CD14-positive monocyte (primary cell): ENCODE results near the gene HEYL. TPM values are rescaled to one million over a fixed set of nuclear protein-coding genes. Genes with fewer than 3 reads are reported as not detected.

Experiments
- DNase-seq, 3 donors: peaks; one replicate each; pipeline ENCODE4 v3.0.0-alpha.2; 2011 to 2022
- H2AFZ ChIP-seq: 2 replicates; pipeline ENCODE4 v1.6.0; 2012; ENCODE audit warnings: mild to moderate bottlenecking, low read depth, low read length, inconsistent platforms; ENCODE audit not compliant: insufficient read depth, poor library complexity, severe bottlenecking
- H3K27ac ChIP-seq, 2 donors: 1 replicate in 1 of 2; 2 replicates in 1 of 2; pipeline ENCODE4 v1.5.1; 2012 to 2013; ENCODE audit warnings: low read length in 2 of 2, control low read depth in 1 of 2, inconsistent platforms in 1 of 2, low read depth in 1 of 2, mild to moderate bottlenecking in 1 of 2
- H3K27me3 ChIP-seq, 2 donors: one replicate each; pipeline versions ENCODE4 v1.6.0 to v1.6.1; 2011 to 2013; ENCODE audit warnings: low read length in 2 of 2; ENCODE audit not compliant: control insufficient read depth in 2 of 2, insufficient read depth in 2 of 2
- H3K36me3 ChIP-seq, 2 donors: replicated peaks in 1 of 2; 1 replicate in 1 of 2; 2 replicates in 1 of 2; pipeline versions ENCODE4 v1.5.1 to v1.6.1; 2012 to 2013; ENCODE audit warnings: low read length in 2 of 2, control low read depth in 1 of 2, inconsistent platforms in 1 of 2, mild to moderate bottlenecking in 1 of 2; ENCODE audit not compliant: insufficient read depth in 2 of 2, control insufficient read depth in 1 of 2
- H3K4me1 ChIP-seq, 2 donors: 1 replicate in 1 of 2; 2 replicates in 1 of 2; pipeline versions ENCODE4 v1.5.1 to v1.6.1; 2012 to 2013; ENCODE audit warnings: low read length in 2 of 2, control low read depth in 1 of 2, inconsistent platforms in 1 of 2, mild to moderate bottlenecking in 1 of 2, moderate library complexity in 1 of 2; ENCODE audit not compliant: insufficient read depth in 2 of 2, control insufficient read depth in 1 of 2
- H3K4me2 ChIP-seq: replicated peaks from 2 replicates; pipeline ENCODE3; 2012; ENCODE audit warnings: low read length, moderate library complexity, mild to moderate bottlenecking; ENCODE audit not compliant: poor library complexity, severe bottlenecking; ENCODE audit errors: extremely low read depth
- H3K4me3 ChIP-seq, 3 experiments: fragments of 200-600 bp in 1 of 3; sonication (generic) in 1 of 3; replicated peaks in 1 of 3; 1 replicate in 2 of 3; 2 replicates in 1 of 3; pipeline ENCODE4 v1.5.1; 2011 to 2013; ENCODE audit warnings: low read length in 3 of 3, mild to moderate bottlenecking in 3 of 3, control low read depth in 2 of 3, low read depth in 2 of 3, inconsistent platforms in 1 of 3, moderate library complexity in 1 of 3
- H3K79me2 ChIP-seq: 2 replicates; pipeline ENCODE4 v1.6.0; 2012; ENCODE audit warnings: mild to moderate bottlenecking, control low read depth, inconsistent platforms, low read length, moderate library complexity; ENCODE audit not compliant: insufficient read depth
- H3K9ac ChIP-seq: 2 replicates; pipeline ENCODE4 v1.6.0; 2017; ENCODE audit warnings: low read length, mild to moderate bottlenecking; ENCODE audit not compliant: insufficient read depth, poor library complexity, severe bottlenecking
- H3K9me3 ChIP-seq, 2 donors: replicated peaks in 1 of 2; 1 replicate in 1 of 2; 2 replicates in 1 of 2; pipeline versions ENCODE4 v1.5.1 to v1.6.1; 2012 to 2013; ENCODE audit warnings: low read length in 2 of 2, control low read depth in 1 of 2; ENCODE audit not compliant: control insufficient read depth in 1 of 2, insufficient read depth in 1 of 2
- H4K20me1 ChIP-seq: 2 replicates; pipeline ENCODE4 v1.6.0; 2012; ENCODE audit warnings: mild to moderate bottlenecking, low read length, control low read depth, moderate library complexity; ENCODE audit not compliant: insufficient read depth
- H3K27ac Mint-ChIP-seq, 7 donors: one replicate each; pipeline ENCODE4 v1.8.0; 2020; ENCODE audit warnings: mild to moderate bottlenecking in 7 of 7, mixed read lengths in 7 of 7, moderate library complexity in 6 of 7, inconsistent platforms in 2 of 7
- H3K27me3 Mint-ChIP-seq, 3 donors: one replicate each; pipeline ENCODE4 v1.8.0; 2021 to 2022; ENCODE audit warnings: low read depth in 3 of 3, mild to moderate bottlenecking in 3 of 3, mixed read lengths in 3 of 3, moderate library complexity in 3 of 3, inconsistent platforms in 1 of 3
- H3K36me3 Mint-ChIP-seq, 2 donors: one replicate each; pipeline ENCODE4 v1.8.0; 2020; ENCODE audit warnings: mixed read lengths in 2 of 2, inconsistent platforms in 1 of 2, mild to moderate bottlenecking in 1 of 2
- H3K4me1 Mint-ChIP-seq: one replicate; pipeline ENCODE4 v1.8.0; 2020; ENCODE audit warnings: mild to moderate bottlenecking, mixed read lengths
- H3K4me3 Mint-ChIP-seq, 2 donors: one replicate each; pipeline ENCODE4 v1.8.0; 2020; ENCODE audit warnings: mild to moderate bottlenecking in 2 of 2, mixed read lengths in 2 of 2, moderate library complexity in 1 of 2
- H3K9me3 Mint-ChIP-seq, 7 donors: one replicate each; pipeline ENCODE4 v1.8.0; 2020 to 2022; ENCODE audit warnings: mixed read lengths in 7 of 7, mild to moderate bottlenecking in 6 of 7, moderate library complexity in 6 of 7, inconsistent platforms in 2 of 7
- CTCF ChIP-seq: fragments of 200-600 bp; IDR thresholded peaks from one replicate; pipeline ENCODE4 v1.8.0; 2022; ENCODE audit warnings: antibody characterized with exemption, mild to moderate bottlenecking
- WGBS: methylation state at CpG from one replicate; pipeline ENCODE4 v1.1.5; 2013; ENCODE audit warnings: missing lambda C conversion rate; ENCODE audit not compliant: insufficient coverage; 5-methylcytosine and 5-hydroxymethylcytosine counted together
- intact Hi-C, 2 donors: fragments of 100-400 bp; cut with micrococcal nuclease; formaldehyde crosslinking; loops; one replicate each; pipeline versions ENCODE4 v1.15.0 to v1.15.1; 2023
- polyA plus RNA-seq, 3 donors: library from polyadenylated mRNA; depleted of rRNA in 1 of 3; unstranded in 2 of 3; stranded (reverse) in 1 of 3; fragments of 300-500 nt in 2 of 3; fragments of >200 nt in 1 of 3; fragmentation: Illumina TruSeq in 2 of 3; gene quantifications; 1 replicate in 2 of 3; 2 replicates in 1 of 3; pipeline ENCODE4 v1.2.3, GENCODE V29; 2012 to 2021

The HEYL gene
- polyA plus RNA-seq, 3 donors: 0.04 to 0.15 (median 0.15) TPM

- no peaks in the 10 kb centered on the region for H4K20me1 ChIP-seq
- no peak overlapping the region for H3K27ac ChIP-seq
- no peak for TF ChIP-seq CTCF
- H3K36me3 ChIP-seq: no peaks in the 10 kb centered on the region
- no peak overlapping the region for H3K4me2 ChIP-seq
- H3K27me3 ChIP-seq: no peaks in the 10 kb centered on the region
- no peak overlapping the region for H3K27ac Mint-ChIP-seq
- H3K79me2 ChIP-seq: no peaks in the 10 kb centered on the region
- no peak for DNase-seq
- H3K9me3 Mint-ChIP-seq: peaks cover 4 to 11% (median 9%) of the 10 kb centered on the region in 7 donors
- H3K36me3 Mint-ChIP-seq: no peaks in the 10 kb centered on the region
- H3K4me3 ChIP-seq: no peak overlapping the region
- H3K27me3 Mint-ChIP-seq: peaks cover under 1 to 4% (median 2%) of the 10 kb centered on the region in 3 donors
- H3K4me1 ChIP-seq: no peaks in the 10 kb centered on the region
- 88% methylated on average over 2 of the region's 3 CpGs for WGBS
- no peak overlapping the region for H3K4me3 Mint-ChIP-seq
- intact Hi-C loops: no loop called here
- peaks cover 6 to 8% of the 10 kb centered on the region in 2 donors for H3K9me3 ChIP-seq
- H3K4me1 Mint-ChIP-seq: no peaks in the 10 kb centered on the region
- no peak overlapping the region for H2AFZ ChIP-seq
- H3K9ac ChIP-seq: no peak overlapping the region
Measured at GRCh38 chr1:39645411-39646043, 6.1 kb upstream of the HEYL start.

GRCh38 chr1:39643705-39644104, 4.3 kb upstream of the HEYL start:
- H3K27me3 ChIP-seq: peaks cover 4 to 6% of the 10 kb centered on the region in 2 donors
- intact Hi-C loops: no loop called here
- H3K9me3 ChIP-seq: peaks cover 6 to 8% of the 10 kb centered on the region in 2 donors
- H3K27ac ChIP-seq: no peak overlapping the region
- peak in 2 of 3 donors; percentile 4 to 17 for DNase-seq
- H3K4me3 Mint-ChIP-seq: no peak overlapping the region
- 100% methylated on average over 1 of the region's 3 CpGs for WGBS
- no peak for TF ChIP-seq CTCF
- no peak overlapping the region for H3K4me2 ChIP-seq
- peaks cover 7 to 16% (median 11%) of the 10 kb centered on the region in 3 donors for H3K27me3 Mint-ChIP-seq
- no peaks in the 10 kb centered on the region for H3K79me2 ChIP-seq
- H3K36me3 Mint-ChIP-seq: no peaks in the 10 kb centered on the region
- peaks cover 5% of the 10 kb centered on the region for H3K4me1 Mint-ChIP-seq
- no peak overlapping the region for H2AFZ ChIP-seq
- H3K4me1 ChIP-seq: peaks cover 3 to 15% of the 10 kb centered on the region in 2 donors
- H3K36me3 ChIP-seq: no peaks in the 10 kb centered on the region
- H3K9ac ChIP-seq: no peak overlapping the region
- H3K27ac Mint-ChIP-seq: no peak overlapping the region
- H3K4me3 ChIP-seq: no peak overlapping the region
- H4K20me1 ChIP-seq: no peaks in the 10 kb centered on the region
- H3K9me3 Mint-ChIP-seq: peaks cover 4 to 11% (median 9%) of the 10 kb centered on the region in 7 donors
